HEK293T (cell line): ENCODE measurements around the gene CRYM.

Experiments
- ARNT ChIP-seq: fragments of 450-650 bp; IDR thresholded peaks from 2 replicates; pipeline ENCODE4 v1.6.1; 2017; ENCODE audit warnings: mild to moderate bottlenecking
- BHLHE40 ChIP-seq: fragments of 450-650 bp; IDR thresholded peaks from 2 replicates; pipeline ENCODE4 v1.6.1; 2016; ENCODE audit warnings: mild to moderate bottlenecking, moderate library complexity, borderline replicate concordance
- FOXA1 ChIP-seq: fragments of 450-650 bp; IDR thresholded peaks from 2 replicates; pipeline ENCODE4 v1.6.1; 2016; ENCODE audit warnings: mild to moderate bottlenecking
- FOXK2 ChIP-seq: fragments of 450-650 bp; IDR thresholded peaks from 2 replicates; pipeline ENCODE4 v1.6.1; 2016; ENCODE audit warnings: mild to moderate bottlenecking
- FOXM1 ChIP-seq: fragments of 450-650 bp; IDR thresholded peaks from 2 replicates; pipeline ENCODE4 v1.6.1; 2017; ENCODE audit warnings: mild to moderate bottlenecking, borderline replicate concordance
- LEF1 ChIP-seq: fragments of 450-650 bp; IDR thresholded peaks from 2 replicates; pipeline ENCODE4 v1.6.1; 2017; ENCODE audit warnings: mild to moderate bottlenecking, borderline replicate concordance
- NFRKB ChIP-seq: fragments of 450-650 bp; IDR thresholded peaks from 2 replicates; pipeline ENCODE4 v1.6.1; 2016; ENCODE audit warnings: mild to moderate bottlenecking, moderate library complexity
- PKNOX1 ChIP-seq: fragments of 450-650 bp; IDR thresholded peaks from 2 replicates; pipeline ENCODE4 v1.6.1; 2016
- SP1 ChIP-seq: fragments of 450-650 bp; IDR thresholded peaks from 2 replicates; pipeline ENCODE4 v1.6.1; 2017
- SUZ12 ChIP-seq: fragments of 450-650 bp; IDR thresholded peaks from 2 replicates; pipeline ENCODE4 v1.6.1; 2016; ENCODE audit warnings: mild to moderate bottlenecking
- TARDBP ChIP-seq: fragments of 450-650 bp; IDR thresholded peaks from 2 replicates; pipeline ENCODE4 v1.6.1; 2016
- ZNF384 ChIP-seq: fragments of 450-650 bp; IDR thresholded peaks from 2 replicates; pipeline ENCODE4 v1.6.1; 2016

GRCh38 chr16:21300309-21301167 lies 22.4 kb upstream of the CRYM start:
- TF ChIP-seq SUZ12 = no peak
- TF ChIP-seq LEF1 = no peak
- no peak for TF ChIP-seq BHLHE40
- no peak for TF ChIP-seq NFRKB
- TF ChIP-seq TARDBP = no peak
- TF ChIP-seq PKNOX1 = peak; percentile 6; the same call in 1 of the 2 replicates
- TF ChIP-seq FOXM1 = no peak
- peak; percentile 97 for TF ChIP-seq ZNF384
- TF ChIP-seq FOXA1 = no peak
- TF ChIP-seq SP1 = no peak
- no peak for TF ChIP-seq FOXK2
- TF ChIP-seq ARNT = no peak
